ENCODE measurements around the gene MOK.
"Not testable (repeated sequence)": the region's sequence is repeated elsewhere in the genome, so short reads cannot be mapped to it uniquely, and the experiment has no call there.

MOK gene

DNA sequence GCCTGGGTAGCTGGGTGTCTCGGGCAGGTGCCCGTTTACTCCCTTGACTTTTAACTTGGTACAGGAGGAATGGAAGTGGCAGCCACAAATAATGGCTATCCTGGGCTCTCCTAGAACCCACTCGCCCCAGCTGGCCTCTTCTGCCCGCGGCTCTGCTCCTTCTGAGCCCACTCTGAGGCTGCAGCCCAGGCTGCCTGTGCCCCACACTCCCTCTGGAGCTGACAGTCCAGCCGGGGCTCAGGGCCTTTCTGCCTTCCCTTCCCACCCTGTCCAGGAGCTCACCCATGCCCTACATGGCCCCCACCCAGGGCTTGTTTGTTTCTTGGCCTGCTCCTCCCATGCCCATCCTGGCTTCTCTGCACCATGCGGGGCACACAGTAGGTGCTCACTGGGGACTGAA lies 30.2 kb upstream of the MOK start:
- DNase-seq (ENCODE audit: extremely low read depth, low read depth) = no peak
- TF ChIP-seq, protein P1, sequence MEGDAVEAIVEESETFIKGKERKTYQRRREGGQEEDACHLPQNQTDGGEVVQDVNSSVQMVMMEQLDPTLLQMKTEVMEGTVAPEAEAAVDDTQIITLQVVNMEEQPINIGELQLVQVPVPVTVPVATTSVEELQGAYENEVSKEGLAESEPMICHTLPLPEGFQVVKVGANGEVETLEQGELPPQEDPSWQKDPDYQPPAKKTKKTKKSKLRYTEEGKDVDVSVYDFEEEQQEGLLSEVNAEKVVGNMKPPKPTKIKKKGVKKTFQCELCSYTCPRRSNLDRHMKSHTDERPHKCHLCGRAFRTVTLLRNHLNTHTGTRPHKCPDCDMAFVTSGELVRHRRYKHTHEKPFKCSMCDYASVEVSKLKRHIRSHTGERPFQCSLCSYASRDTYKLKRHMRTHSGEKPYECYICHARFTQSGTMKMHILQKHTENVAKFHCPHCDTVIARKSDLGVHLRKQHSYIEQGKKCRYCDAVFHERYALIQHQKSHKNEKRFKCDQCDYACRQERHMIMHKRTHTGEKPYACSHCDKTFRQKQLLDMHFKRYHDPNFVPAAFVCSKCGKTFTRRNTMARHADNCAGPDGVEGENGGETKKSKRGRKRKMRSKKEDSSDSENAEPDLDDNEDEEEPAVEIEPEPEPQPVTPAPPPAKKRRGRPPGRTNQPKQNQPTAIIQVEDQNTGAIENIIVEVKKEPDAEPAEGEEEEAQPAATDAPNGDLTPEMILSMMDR (IDR thresholded peaks at IDR 0.05; ENCODE audit: low read depth, low read length, missing control alignments) = no peak
- H3K4me3 ChIP-seq (replicated peaks; ENCODE audit: low read depth, low read length) = no peak overlapping the region

DNA sequence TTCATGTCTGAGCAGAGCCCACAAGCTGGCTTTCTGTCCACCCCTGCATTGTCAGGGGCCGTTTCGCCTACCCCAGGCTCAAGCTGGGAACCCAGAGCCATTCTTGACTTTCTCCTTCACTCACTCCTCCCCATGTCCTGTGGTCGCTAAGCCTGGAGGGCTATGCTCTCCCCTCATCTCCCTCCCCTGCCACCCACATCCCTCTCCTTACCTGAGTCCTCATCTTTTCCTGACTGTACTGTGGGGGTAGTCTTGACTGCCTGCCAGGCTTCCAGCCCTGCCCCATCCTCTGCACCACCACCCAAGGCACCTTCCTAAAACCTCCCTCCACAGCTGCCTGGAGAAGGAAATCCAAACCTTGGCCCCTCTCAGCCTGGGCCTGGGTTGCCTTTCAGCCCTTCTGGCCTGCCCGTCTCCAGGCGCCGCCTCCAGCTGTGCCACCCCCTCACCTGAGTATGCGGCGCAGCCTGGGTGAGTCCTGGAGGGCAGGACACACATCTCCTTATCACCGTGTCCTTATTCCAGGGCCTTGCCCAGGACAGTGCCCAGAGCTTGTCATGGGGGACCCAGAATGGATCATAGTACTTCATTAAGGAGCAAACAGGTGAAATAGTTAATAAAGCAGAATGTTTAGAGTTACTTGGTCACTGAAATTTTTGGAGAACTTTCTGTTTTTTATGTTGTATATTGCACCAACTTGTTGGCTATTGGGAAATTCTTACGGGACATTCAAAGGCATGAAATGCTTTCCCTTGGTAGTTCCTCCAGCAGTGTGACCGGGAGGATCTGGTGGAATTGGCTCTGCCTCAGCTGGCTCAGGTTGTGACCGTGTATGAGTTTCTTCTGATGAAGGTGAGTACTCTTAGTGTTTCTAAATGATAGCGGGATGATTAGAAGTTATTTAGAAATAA lies 29.1 kb upstream of the MOK start:
- TF ChIP-seq, protein P1 (IDR thresholded peaks at IDR 0.05; ENCODE audit: low read depth, low read length, missing control alignments) = no peak
- H3K4me3 ChIP-seq (replicated peaks; ENCODE audit: low read depth, low read length) = no peak overlapping the region
- DNase-seq (ENCODE audit: extremely low read depth, low read depth) = no peak

DNA sequence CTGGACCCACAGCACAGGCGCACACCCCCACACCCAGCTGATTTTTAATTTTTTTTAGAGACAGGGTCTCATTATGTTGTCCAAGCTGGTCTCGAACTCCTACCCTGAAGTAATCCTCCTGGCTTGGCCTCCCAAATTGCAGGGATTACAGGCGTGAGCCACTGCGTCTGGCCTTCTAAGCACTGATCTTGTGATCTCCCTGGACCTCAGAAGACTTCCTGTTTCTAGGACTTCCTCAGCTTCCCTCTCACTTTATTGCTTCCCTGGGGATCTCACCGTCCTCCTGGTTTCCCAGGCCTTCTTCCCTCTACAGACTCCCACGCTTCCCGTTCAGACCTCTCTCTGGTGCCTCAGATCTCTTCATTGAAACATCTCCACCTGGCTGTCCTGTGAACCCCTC lies 28.4 kb upstream of the MOK start:
- TF ChIP-seq, protein P1 (IDR thresholded peaks at IDR 0.05; ENCODE audit: low read depth, low read length, missing control alignments) = no peak
- DNase-seq (ENCODE audit: extremely low read depth, low read depth) = no peak
- H3K4me3 ChIP-seq (replicated peaks; ENCODE audit: low read depth, low read length) = no peak overlapping the region

DNA sequence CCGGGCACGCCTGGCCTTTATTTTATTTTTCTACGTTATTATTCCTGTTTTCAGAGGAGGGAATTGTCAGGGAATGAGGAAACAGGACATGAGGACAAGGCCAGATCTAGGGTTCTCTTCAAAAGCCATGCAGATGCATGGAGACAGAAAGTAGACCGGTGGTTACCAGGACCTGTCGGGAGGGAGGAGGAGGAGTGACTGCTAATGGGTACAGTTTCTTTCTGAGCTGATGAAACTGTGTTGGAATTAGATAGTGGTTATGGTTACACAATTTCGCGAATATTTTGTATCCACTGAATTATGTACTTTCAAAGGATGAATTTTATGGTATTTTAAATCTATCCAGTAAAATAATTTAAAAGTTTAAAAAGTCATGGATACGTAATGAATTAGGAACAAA lies 25.8 kb upstream of the MOK start:
- H3K4me3 ChIP-seq (replicated peaks; ENCODE audit: low read depth, low read length) = no peak overlapping the region
- DNase-seq (ENCODE audit: extremely low read depth, low read depth) = no peak
- TF ChIP-seq, protein P1 (IDR thresholded peaks at IDR 0.05; ENCODE audit: low read depth, low read length, missing control alignments) = no peak

DNA sequence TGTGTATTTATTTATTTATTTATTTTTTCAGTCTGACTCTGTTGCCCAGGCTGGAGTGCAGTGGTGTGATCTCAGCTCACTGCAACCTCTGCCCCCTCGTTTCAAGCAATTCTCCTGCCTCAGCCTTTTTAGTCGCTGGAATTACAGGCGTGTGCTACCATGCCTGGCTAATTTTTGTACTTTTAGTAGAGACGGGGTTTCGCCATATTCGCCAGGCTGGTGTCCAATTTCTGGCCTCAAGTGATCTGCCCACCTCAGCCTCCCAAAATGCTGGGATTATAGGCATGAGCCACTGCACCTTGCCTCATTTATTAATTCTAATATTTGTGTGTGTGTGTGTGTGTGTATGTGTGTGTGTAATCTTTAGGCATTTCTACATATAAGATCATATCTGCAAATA lies 24.4 kb upstream of the MOK start:
- not testable (repeated sequence) for H3K4me3 ChIP-seq (replicated peaks; ENCODE audit: low read depth, low read length); DNase-seq (ENCODE audit: extremely low read depth, low read depth)

DNA sequence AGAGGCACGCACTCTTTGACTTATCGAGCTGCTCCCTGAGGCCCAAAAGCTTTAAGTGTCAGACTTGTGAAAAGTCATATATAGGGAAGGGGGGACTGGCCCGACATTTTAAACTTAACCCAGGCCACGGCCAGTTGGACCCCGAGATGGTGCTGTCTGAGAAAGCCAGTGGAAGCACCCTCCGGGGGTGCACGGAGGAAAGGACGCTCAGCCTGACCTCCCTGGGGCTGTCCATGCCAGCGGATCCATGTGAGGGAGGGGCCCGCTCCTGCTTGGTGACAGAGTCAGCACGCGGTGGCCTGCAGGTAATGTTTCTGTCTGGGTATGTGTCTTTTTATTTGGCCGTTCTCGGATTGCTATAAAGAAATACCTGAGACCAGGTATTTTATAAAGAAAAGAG lies 21.6 kb upstream of the MOK start:
- TF ChIP-seq, protein P1 (IDR thresholded peaks at IDR 0.05; ENCODE audit: low read depth, low read length, missing control alignments) = no peak
- no peak overlapping the region for H3K4me3 ChIP-seq (replicated peaks; ENCODE audit: low read depth, low read length)
- no peak for DNase-seq (ENCODE audit: extremely low read depth, low read depth)

DNA sequence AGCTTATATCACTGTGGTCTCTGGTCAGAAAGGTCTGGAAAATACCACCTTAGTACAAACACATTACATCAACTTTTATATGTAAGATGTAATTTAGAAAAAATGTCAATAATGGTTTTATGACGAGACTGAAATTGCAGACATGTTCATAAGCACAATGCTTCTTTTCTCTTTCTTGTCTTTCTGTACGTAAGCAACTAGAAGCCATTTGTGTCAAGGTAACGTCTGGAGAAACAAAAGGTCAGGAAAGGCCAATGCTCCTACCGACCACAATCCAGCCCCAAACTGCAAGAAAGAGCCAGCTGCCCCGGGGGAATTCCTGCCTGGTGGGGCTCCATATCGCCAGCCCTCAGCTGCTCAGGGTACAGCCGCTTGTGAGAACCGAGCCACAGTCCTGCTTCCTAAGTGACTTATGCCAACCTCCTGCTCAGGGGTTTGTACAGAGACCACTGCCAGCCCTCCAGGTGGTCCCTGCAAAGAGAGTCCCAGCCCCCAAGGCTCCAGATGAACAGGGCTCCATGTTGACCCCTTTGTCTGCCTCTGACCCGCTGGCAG lies 20.9 kb upstream of the MOK start:
- no peak for DNase-seq (ENCODE audit: extremely low read depth, low read depth)
- TF ChIP-seq, protein P1 (IDR thresholded peaks at IDR 0.05; ENCODE audit: low read depth, low read length, missing control alignments) = no peak
- no peak overlapping the region for H3K4me3 ChIP-seq (replicated peaks; ENCODE audit: low read depth, low read length)
